DMS153 treated with DMSO at 0.1 percent for 48 hours (cell line): ENCODE data around the gene TMEM72.

Experiments
- DNase-seq: peaks from one replicate; lab custom pipeline; 2025; ENCODE audit not compliant: unreplicated experiment; lab: John Stamatoyannopoulos, UW

TMEM72 gene

DNA sequence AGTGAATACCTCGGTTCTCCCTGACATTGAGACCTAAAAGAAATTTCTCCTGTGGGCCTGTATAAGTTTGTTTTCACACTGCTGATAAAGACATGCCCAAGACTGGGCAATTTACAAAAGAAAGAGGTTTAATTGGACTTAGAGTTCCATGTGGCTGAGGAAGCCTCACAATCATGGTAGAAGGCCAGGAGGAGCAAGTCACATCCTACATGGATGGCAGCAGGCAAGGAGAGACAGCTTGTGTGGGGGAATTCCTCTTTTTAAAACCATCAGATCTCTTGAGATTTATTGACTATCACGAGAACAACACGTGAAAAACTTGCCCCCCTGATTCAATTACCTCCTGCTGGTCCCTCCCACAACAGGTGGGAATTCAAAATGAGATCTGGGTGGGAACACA, 6.7 kb downstream of the TMEM72 start:
- DNase-seq = no peak

DNA sequence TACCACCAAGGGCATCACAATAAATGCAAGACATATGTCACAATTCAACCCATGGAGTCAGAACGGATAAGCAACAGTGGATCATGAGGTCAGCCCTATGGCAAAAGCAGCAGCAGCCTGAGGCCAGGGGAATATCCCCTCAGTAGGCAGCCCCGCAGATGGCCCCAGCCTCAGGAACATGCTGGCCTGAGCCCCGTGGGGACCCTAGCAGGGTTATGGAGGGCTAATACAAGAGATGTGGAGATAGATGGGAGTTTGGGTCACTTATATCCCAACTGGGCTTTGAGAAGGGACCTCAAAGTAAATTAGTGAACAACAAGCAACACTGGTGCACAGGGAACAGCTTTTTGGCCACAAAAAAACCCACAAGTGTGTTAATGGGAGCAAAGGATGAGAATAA, 9.1 kb downstream of the TMEM72 start:
- no peak for DNase-seq

DNA sequence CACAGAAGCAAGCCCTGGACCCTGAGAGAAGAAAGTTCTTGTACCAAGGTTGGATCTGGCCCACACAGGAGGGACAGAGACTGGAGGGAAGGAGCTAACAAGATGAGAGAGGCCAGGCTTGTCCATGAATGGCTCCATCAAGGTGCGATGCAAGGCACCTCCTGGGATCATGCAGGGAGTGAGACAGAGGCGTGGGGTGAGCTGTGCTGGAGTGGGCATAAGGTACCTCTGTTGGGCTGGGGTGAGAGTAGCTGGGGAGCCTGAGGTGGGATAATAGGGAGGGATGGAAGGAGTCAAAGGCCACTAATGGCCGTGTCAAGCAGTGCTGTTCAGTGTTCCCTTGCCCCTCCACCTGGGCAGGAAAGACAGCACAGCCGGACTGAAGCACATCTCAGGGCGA, 9.9 kb downstream of the TMEM72 start:
- no peak for DNase-seq

DNA sequence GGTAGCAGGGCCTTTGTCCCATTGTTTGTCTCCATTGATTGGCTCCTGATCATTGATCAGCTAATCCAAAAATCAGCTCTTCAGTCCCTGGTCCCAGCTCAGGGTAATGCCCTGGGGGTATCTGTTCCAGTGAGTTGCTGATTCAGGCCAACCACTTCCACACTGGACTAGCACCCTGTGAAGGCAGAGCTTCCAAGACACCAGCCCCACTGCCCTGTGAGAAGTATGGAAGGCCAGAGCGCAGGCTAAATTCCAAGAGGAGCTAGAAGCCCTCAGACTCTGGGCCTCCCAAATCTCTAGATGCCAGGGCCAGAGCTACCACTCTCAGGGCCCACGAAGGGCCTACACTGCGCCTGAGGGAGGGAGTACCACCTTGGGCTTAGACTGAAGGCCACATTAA, 10.4 kb downstream of the TMEM72 start:
- DNase-seq = no peak

DNA sequence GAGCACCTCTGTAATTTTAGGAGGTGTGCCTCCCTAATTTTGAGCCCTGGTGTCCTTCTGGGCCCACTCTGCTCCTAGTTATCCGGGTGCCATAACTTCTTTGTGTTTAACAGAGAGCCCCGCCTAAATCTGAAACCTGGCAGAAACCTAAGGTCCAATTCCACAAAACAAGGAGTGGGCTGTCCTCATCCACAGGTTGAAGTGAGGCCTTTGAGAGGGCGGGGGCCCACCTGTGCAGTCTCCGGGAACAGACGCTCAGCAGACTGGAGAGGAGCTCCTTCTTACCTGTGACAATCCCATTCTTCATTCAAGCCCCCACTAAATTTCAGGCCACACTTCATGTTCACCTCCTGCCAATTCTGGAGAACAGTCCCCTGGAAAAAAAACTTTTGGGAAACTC, 10.9 kb downstream of the TMEM72 start:
- no peak for DNase-seq

DNA sequence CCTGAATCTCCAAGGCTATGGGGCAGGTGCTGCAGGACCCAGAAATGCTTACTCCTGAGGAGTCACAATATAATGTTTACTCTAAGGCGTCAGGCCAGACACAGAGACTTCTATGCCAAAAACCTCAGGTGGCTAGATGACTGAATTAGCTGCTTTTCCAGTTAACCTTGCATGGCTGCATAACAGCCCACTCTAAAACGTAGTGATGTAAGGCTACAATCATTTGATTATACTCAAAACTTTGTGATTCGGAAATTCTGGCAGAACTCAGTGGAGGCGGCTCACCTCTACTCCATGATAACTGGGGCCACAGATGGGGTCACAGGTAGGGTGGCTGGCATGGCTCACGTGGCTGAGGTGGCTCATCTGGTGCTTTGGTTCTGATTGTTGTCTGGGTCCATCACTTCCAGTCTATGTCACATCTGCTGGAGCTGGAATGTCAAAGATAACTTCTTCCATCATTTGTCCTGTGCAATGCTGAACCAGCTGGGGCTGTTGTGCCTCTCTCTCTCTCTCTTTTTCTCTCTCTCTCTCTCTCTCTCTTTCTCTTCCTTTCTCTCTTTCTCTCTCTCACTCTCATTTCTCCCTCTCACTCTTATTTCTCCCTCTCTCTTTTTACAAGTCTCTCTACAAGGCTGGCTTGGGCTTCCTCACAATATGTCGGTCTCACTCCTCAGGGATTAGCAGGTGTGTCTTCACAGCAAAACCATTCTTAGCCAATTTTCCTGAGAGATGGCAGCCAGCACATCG, 11.8 kb downstream of the TMEM72 start:
- no peak for DNase-seq

DNA sequence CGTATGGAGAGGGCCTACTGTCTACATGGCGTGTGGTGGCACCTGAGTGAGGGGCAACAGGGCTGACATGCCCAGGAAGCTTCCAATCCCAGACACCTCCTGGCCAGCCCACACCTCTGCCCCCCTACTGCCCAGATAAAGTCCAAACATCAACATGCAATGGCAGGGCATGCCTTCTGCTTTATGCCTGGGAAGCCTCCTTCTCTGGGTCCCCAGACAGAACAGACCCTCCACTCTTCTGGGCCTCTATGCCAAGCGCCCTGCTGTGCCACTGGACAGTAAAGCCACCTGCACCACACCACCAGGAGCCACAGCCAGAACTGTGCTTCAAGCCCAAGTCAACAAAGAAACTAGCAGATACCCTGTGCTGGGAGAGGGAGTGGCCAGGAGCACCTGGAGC, 12.5 kb downstream of the TMEM72 start:
- no peak for DNase-seq

DNA sequence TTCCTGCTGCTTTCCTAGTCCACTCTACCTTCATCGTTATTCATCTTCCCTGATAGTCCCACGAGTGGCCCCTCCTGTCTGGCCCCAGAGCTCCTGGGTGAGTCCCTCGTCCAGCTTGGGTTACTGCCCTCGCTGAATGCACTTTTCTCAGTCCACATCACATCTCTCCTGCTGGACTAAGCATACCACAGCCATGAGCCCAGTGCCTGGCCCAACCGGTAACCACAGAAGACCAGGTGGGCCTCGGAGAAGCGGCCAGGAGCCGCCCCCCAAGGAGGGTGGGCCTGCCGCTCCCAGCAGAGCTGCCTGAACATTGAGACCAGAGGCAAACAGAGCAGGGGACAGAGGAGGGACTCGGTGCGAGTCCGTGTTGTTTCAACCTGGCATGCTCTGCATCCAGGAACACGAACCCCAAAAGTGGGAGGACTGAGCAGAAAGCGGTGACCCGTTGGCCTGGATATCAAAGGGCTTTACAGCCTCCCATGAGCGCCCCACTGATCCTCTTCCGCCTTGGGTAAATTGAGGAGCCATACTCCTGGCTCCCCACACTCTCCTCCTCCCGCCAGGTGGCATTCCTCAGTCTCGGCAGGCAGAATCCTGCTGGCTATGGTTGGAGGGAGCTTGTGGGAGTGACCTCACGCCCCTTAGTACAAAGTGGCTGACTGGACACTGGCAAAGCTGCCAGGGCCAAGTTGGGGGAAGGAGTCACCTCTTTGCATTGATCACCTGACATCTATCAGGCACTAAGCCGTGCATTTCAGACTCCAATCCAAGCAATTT, 13.3 kb downstream of the TMEM72 start:
- DNase-seq = no peak

DNA sequence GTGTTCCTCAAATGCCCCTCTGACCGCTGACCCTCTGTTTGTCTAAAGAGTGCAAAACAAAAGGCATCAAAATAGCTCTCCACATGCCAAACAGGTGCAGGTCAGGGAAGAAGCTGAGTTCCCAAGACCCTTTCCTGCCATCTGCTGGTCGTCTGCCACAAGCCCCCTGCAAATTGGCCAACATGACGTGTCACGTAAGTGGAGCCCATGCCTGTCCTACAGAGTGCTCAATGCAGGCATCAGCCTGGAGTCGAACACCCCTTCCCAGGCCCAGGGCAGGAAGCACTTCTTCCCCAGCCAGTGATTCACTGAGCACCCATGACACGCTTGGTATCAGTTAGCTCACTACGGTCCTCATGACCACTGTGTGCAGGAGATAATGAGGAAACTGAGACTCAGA, 14.1 kb downstream of the TMEM72 start:
- DNase-seq = no peak

DNA sequence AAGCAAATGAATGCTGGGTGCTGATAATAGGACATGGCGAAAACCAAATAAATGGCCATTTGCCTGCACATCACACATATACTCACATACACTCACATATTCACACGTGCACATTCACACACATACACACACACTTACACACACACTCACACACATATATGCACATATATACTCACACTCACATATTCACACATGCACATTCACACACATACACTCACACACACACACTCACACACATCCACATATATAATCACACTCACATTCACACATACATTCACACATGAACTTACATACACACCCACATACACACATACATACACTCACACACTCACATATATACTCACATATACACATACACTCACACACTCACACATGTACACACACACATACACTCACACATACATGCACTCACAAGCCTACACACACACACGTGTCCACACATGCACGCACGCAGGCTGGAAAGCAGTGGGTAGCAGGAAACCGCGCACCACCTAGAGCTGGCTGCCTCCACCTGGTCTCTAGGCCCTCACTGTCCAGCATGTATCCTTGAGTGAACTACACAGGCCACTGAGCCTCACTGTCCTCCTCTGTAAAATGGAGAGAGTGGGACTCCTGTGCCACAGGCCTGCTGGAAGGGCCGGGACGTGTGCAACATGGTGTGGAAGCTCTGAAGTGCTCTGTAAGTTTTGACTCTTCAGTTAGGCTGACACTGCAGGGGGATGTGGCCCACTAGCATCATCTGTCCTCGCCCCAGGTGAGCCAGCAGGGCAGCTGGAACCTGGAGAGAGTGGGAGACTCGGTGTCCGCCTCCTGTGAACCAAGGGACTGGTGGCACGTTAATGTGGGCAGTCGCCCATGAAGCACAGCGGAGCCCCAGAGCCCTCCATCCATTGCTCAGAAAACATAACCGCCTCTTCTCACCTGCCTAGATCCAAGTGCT, 14.9 kb downstream of the TMEM72 start:
- no peak for DNase-seq

DNA sequence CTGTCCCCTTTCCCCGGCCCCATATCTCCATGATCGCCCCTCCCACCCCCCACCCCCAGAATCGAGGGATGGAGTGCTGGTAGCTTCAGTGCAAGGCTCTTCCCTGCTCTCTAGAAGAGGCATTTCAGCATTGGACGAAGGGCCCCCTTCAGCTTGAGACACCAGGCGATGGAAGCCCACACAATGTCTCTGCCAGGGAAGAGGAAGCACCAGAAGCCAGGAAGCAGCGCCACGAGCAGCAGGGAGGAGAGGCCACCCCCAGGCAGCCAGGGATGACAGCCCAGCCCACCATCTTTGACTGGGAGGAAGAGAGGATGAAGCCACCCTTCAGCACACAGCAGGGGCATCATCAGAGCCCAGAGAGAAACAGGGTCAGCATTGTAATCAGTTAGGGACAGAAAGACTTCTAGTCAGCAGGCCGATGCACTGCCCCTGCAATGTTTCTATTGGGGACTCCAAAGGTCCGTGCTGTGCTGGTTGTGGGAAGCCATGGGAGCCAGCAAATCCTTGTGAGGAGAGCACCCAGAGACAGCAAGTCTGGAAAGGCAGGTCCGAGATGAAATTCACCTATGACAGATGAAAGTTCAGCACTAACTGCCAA, 15.7 kb downstream of the TMEM72 start:
- DNase-seq = no peak

DNA sequence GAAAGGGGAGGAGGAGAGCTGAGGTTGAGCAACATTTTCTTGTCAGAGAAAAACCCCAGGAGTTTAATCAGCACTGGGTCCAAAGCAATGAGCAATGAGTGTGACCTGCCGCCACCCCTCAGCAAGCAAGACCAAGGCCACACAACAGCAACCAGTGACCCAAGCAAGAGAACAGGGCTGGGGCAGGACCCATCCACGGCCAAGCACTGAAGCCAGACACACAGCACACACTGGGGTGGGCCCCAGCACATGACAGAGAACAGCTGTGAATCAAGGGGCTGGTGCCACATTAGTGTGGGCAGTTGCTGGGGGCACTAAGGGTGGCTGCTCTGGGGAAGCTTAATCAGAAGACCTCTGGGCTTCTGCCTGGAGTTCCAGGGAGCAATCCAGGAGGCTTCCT, 16.2 kb downstream of the TMEM72 start:
- no peak for DNase-seq

DNA sequence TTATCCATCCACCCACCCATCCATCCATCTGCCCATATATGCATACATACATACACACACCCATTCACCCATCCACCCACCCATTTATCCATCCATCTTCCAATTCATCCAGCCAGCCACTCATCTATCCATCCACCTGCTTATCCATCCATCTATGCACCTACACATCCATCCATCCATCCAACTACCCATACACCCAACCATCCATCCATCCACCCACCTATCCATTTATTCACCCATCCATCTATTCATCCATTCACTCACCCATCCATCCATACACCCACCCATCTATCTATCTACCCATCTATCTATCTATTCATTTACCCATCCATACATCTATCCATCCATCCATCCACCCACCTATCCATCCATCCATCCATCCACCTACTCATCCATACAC, 17.3 kb downstream of the TMEM72 start:
- DNase-seq = no peak

DNA sequence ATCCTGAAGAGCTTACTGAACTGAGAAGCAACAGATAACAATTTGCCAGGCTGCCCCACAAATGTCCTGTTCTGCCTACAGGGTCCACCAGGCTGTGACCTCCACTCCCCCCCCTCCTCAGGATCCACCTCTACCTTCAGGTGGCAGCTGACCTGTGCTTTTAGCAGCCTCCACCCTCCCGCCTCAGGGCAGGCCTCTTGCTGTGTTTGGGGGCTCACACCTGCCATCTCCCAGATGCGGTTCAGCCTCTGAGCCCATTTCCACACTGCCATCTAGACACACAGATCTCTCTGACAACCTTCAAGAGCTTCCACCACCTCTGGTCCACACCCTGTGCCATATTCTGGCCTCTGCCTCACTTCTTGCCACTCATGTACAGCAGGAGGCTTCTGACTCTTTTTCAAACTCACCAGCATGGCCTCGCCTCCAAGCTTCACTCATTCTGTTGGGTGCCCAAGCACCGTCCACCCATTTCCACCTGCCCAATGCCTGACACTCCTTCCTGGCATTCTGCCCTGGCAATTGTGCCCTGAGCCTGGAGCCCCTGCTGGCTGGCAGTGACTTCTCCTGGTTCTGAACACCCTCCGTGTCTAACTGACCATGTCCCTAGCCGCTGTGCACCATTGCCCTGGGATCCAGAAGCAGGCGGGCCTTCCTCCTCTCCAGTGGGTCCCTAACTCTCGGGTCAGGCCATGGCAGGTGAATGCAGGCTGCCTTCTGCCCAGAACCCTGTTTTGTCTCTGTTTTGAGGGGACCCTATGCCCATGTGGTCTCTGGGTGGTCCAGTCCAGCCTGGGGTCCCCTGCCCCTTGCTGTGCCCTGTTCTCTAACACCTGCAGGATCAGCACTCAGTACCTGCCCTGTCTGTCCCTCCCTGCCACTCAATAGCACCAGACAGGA, 18.5 kb downstream of the TMEM72 start:
- DNase-seq = no peak

DNA sequence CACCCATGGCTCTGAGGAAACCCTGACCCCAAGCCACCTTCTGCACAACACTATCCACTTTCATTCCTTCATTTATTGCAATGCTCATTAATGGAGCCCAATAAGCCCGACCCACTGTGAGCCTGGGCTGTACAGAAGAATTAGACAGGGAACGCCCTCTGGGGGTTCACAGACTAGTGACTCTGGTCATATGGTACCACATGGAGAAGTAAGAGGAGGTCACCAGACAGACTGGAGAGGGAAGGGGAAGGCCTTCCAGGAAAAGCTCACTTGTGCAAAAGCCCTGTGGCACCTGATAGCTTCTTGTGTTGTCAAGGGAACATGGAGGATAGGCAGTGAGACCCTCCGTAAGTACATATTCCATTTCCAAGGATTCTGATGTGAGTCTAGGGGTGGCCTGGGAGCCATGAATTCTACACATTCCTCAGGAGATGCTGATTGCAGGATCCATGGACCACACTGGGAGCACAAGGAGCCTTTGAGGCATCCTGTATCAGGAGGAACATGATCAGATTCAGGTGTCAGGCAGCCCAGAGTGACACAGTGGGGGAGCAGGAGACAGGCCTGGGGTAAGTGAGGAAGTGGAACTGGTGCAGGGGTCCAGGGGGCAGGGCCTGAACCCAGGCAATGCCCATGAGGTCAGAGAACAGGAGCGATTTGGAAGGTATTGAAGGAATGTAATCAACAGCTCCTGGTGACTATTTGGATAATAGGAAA, 19.9 kb downstream of the TMEM72 start:
- no peak for DNase-seq

DNA sequence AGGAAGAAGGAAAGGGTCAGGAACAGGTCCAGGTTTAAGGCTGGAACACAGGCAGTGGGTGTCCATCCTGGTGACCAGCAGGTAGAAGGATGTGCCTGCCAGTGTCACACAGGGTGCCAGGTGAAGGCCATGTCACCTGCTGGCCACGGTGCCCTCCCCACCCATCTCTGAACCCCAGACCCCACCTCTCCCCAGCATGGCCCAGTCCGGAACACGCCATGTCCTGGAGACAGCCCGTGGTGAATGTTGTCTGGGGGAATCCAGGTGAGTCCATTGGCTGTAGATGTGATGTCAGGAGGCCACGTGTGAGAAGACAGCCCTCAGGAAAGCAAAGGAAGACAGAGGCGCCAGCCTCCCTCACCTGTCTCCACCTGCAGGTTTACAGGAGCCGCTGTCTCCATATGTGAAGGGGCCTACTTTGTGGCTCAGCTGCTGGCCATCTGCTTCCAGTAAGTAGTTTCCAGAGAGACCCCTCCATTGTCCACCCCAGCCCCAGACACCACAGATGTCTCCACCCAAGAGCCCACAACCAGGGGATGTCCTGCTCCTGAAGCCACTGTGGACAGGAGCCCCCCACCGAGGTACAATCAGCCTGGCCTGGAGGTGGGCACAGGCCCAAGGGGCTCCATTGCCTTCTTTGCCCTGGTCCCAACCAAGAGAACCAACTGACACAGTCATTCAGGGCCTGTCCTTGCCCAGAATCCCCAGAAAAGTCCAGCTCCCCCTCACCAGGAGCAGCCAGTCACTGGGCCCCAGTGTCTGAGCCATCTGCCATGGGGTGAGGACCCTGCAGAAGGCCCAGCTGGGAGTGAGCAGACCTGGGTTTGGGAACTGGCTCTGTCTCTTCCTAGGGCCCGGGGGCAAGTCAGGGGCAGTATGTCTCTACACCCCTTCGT, 20.7 kb downstream of the TMEM72 start:
- no peak for DNase-seq

DNA sequence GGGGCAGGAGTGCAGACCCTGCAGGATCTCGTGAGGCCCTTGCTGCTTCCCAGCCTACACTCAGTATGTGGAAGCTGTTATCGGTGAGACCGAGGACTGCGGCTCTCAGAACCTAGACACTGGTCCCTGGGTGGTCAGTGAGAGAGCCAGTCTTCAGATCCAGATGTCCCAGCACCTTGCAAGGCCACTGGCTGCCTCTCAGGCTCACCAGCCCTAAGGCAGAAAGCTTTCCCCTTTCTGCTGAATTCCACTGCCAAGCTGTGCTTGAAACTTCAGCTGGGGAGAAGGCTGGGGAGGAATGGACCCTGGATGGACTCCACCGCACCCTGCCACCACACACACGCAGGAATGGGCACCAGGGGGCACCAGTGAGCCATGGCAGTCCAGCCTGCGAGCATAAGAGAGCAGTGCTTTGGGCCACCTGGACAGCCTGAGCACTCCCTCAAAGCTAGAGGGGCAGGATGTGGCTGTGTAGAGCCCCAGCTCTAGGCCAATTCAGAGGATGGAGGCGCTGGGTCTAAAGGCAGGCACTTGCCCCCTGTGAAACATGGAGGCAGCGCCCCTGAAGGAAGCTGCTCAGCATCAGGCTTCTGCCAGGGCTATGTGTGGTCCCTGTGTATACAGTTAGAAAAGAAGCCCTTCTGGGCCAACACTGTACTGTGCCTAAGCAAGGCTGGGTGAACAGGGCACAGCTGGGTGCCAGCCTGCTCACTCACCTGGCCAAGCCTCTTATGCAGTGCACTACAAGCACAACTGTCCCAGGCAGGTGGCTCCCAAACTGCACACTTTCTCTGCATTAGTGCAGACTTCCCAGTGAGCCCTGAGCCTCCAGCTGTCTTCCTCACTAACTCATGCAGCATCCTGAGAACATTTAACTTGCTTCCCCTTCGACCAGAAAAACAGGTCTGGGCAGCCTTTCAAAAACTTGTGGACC, 21.6 kb downstream of the TMEM72 start:
- peak; percentile 57 for DNase-seq
